GM19240 (cell line): ENCODE data around the gene MRAP2.
"Not testable (repeated sequence)": the region's sequence is repeated elsewhere in the genome, so short reads cannot be mapped to it uniquely, and the experiment has no call there.

Experiments used
- DNase-seq: peaks from one replicate; pipeline ENCODE4 v3.0.0; 2011; ENCODE audit warnings: low spot score; ENCODE audit not compliant: insufficient read length

MRAP2 gene

DNA sequence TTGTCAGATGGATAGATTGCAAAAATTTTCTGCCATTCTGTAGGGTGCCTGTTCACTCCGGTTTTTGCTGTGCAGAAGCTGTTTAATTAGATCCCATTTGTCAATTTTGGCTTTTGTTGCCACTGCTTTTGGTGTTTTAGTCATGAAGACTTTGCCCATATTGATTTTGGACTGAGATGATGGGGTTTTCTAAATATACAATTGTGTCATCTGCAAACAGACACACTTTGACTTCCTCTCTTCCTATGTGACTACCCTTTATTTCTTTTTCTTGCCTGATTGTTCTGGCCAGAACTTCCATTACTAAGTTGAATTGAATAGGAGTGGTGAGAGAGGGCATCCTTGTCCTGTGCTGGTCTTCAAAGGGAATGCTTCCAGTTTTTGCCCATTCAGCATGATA, 96.0 kb downstream of the MRAP2 start:
- DNase-seq: not testable (repeated sequence)

DNA sequence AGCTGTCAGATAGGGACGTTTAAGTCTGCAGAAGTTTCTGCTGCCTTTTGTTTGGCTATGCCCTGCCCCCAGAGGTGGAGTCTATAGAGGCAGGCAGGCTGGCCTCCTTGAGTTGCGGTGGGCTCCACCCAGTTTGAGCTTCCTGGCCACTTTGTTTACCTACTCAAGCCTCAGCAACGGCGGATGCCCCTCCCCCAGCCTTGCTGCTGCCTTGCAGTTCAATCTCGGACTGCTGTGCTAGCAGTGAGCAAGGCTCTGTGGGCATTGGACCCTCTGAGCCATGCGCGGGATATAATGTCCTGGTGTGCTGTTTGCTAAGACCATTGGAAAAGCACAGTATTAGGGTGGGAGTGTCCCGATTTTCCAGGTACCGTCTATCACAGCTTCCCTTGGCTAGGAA, 99.8 kb downstream of the MRAP2 start:
- not testable (repeated sequence) for DNase-seq

DNA sequence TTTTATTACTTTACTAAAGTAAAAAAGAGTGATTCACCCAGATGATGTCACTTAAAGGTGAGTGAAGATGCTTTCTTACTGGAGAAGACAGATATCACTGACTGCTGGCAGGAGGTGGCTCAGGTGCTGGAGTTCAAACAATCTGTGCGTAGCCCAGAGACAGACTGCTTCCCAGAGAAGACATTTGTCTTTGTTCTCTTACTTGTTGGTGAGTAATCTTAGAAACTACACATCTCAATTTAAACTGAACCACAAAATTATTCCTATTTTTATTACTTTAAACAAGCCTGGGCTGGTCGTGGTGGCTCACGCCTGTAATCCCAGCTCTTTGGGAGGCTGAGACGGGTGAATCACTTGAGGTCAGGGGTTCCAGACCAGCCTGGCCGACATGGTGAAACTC, 101.7 kb downstream of the MRAP2 start:
- no peak for DNase-seq

DNA sequence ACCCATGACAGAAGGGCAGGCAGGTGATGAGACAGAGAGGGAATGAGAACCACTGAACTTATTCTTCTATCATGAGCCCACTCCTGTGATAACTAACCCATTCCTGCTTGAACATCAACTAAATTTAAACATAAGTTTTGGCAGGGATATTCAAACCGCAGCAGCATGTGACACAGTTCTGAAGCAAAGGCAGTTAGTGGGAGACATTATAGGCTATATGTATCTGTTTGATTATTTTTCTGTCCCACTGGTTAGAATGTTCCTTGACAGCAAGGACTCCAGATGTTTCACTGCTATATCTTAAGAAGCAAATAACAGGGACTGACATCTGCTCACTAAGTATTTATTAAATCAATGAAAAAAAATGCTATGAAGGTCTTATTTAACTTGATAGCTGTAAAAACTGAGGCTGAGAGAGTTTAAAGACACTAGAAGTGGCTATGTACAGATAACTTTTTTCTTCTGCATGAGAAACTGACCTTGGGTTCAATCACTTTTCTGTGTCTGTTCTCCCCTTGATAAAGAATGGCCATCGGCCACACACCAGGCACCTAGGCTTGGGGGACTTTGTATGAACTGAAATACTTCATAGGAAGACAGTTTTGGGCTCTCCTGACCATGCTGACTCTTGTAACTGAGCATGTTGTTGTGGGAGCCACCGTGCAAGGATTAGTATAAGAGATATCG, 102.9 kb downstream of the MRAP2 start:
- DNase-seq: no peak

DNA sequence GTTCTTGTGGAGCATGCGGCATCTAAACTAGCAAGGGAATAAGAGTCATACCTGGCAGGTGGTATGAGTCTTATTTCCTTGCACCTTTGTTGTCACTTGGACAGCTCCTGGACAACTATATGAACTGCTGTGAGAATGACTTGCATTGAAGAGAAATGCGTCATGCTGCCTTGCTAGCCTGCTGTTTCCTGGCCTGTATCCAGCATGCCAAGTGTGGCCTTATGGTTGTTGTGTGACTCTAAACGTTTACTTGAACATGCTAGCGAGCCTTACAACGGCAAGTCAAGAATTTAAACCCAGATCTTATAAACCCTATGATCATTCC, 103.4 kb downstream of the MRAP2 start:
- no peak for DNase-seq

DNA sequence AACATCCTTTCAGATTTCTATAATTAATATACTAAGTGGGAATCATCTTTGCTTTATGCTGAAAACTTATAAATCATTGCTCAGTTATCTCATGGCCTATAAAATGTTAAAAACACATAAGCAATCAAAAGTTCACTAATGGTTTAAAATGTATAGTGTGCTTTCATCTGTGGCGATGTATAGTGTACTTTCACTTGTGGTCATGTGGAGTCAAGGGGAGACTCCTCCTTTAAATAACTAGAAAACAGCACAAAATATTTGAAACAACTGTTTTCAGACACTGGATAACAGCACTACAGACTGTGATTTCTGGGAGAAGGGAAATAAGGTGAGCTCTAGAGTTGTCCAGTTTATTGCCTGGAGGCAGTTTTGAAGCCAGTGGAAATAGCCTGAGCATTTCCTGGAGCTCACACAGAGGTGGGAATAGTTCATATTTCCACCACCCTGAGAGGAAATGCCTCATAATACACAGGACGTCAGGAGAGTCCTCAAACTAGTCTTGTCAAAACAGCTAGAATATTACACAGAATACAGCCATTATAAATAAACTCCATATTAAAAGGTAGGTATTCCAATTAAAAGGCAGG, 104.5 kb downstream of the MRAP2 start:
- DNase-seq: no peak

DNA sequence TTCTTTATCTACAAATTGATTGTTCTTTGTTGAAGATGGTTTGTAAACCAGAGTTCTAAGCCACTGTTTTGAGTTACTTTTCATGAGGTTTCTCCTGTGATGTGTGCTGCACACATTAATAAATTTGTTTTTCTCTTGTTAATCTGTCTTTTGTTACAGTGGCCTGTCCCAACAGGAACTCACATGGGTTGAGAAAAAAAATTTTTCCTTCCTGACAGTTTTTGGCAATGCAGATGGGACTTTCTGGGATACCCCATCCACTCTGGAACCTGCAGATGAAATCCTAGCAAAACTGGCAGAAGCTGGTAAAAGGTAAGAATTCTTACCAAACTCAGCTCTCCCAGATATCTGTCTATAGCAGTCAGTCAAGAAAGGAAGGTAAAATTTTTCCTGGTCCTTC, 105.7 kb downstream of the MRAP2 start:
- no peak for DNase-seq
